HCT116 (cell line): ENCODE results near the gene KCNMB1. TPM values are rescaled to one million over a fixed set of nuclear protein-coding genes. Genes with fewer than 3 reads are reported as not detected.

Experiments
- ATAC-seq: fragments of 200-7000 bp; cut with Tn5 transposase; 2 replicates; pipeline ENCODE4 v1.9.1; 2020; ENCODE audit warnings: mild to moderate bottlenecking, moderate library complexity
- BruUV-seq: library from RNA; stranded (reverse); fragments of 400-500 nt; replicated peaks from 2 replicates; lab custom pipeline; 2021; lab: Mats Ljungman, UMichigan
- CTCF ChIA-PET: fragments of 300-600 bp; sonication (Branson Sonifier 250); formaldehyde crosslinking; loops from one replicate; lab custom pipeline; 2021; ENCODE audit warnings: antibody characterized with exemption; lab: Charles Lee
- POLR2A ChIA-PET: fragments of 300-600, 350-600 bp; sonication (Branson Sonifier 250); formaldehyde crosslinking; loops from one replicate; lab custom pipeline; 2021; ENCODE audit warnings: antibody characterized with exemption; lab: Charles Lee
- RAD21 ChIA-PET, 2 experiments: fragments of 300-600 bp; sonication (Branson Sonifier 250); formaldehyde crosslinking; loops; one replicate each; lab custom pipeline; 2023; ENCODE audit warnings: low total read pairs in 2 of 2; ENCODE audit not compliant: uncharacterized antibody in 2 of 2, unreplicated experiment in 2 of 2, low non-redundant PET in 1 of 2; lab: Charles Lee
- DNase-seq: peaks from one replicate; pipeline ENCODE4 v3.0.0-alpha.2; 2010; ENCODE audit warnings: low read depth, low spot score
- H2AFZ ChIP-seq: fragments of 200-600 bp; shearing (Covaris generic), sonication (generic); 2 replicates; pipeline ENCODE4 v1.6.1; 2017; ENCODE audit warnings: low read depth, mixed run types, mixed read lengths, antibody characterized with exemption, low read length; ENCODE audit not compliant: poor library complexity, severe bottlenecking
- H3K27ac ChIP-seq: 2 replicates; pipeline ENCODE4 v1.5.1; 2012; ENCODE audit warnings: low read depth, low read length
- H3K27me3 ChIP-seq: fragments of 200-600 bp; sonication (generic); 2 replicates; pipeline ENCODE4 v1.6.1; 2016; ENCODE audit warnings: mixed run types, low read length, mixed read lengths; ENCODE audit not compliant: insufficient read depth
- H3K36me3 ChIP-seq, 2 experiments: fragments of 200-500 bp in 1 of 2; fragments of 200-600 bp in 1 of 2; sonication (Bioruptor generic) in 1 of 2; sonication (generic) in 1 of 2; 2 replicates each; pipeline versions ENCODE4 v1.5.1 to v1.6.1; 2014 to 2016; ENCODE audit warnings: low read length in 2 of 2, inconsistent platforms in 1 of 2, mixed read lengths in 1 of 2, mixed run types in 1 of 2; ENCODE audit not compliant: insufficient read depth in 2 of 2, control insufficient read depth in 1 of 2
- H3K4me1 ChIP-seq, 2 experiments: fragments of 200-600 bp in 1 of 2; sonication (generic) in 1 of 2; 2 replicates each; pipeline versions ENCODE4 v1.5.1 to v1.6.1; 2012 to 2017; ENCODE audit warnings: low read length in 2 of 2, inconsistent platforms in 1 of 2, mild to moderate bottlenecking in 1 of 2, mixed read lengths in 1 of 2, mixed run types in 1 of 2, moderate library complexity in 1 of 2; ENCODE audit not compliant: insufficient read depth in 2 of 2, control insufficient read depth in 1 of 2
- H3K4me2 ChIP-seq: fragments of 200-600 bp; sonication (generic); 2 replicates; pipeline ENCODE4 v1.6.1; 2017; ENCODE audit warnings: mixed run types, low read length, mixed read lengths
- H3K4me3 ChIP-seq, 2 experiments: fragments of 200-600 bp in 1 of 2; sonication (generic) in 1 of 2; replicated peaks in 1 of 2; 2 replicates each; pipeline ENCODE4 v1.5.1; 2011 to 2016; ENCODE audit warnings: low read length in 2 of 2, control low read depth in 1 of 2, low read depth in 1 of 2, mild to moderate bottlenecking in 1 of 2, mixed read lengths in 1 of 2, mixed run types in 1 of 2
- H3K79me2 ChIP-seq: fragments of 200-600 bp; sonication (generic); 2 replicates; pipeline ENCODE4 v1.6.1; 2017; ENCODE audit warnings: mild to moderate bottlenecking, mixed run types, low read length, moderate library complexity, mixed read lengths; ENCODE audit not compliant: insufficient read depth
- H3K9ac ChIP-seq: fragments of 200-600 bp; sonication (generic); 2 replicates; pipeline ENCODE4 v1.6.1; 2016; ENCODE audit warnings: low read length, mixed read lengths
- H3K9me2 ChIP-seq: fragments of 200-600 bp; sonication (generic), shearing (Covaris generic); 2 replicates; pipeline ENCODE4 v1.6.1; 2017; ENCODE audit warnings: mixed run types, mild to moderate bottlenecking, moderate library complexity; ENCODE audit not compliant: insufficient read depth
- H3K9me3 ChIP-seq, 2 experiments: fragments of 200-500 bp in 1 of 2; fragments of 200-600 bp in 1 of 2; sonication (Bioruptor generic) in 1 of 2; sonication (generic) in 1 of 2; 2 replicates each; pipeline ENCODE4 v1.6.1; 2014 to 2017; ENCODE audit warnings: low read length in 2 of 2, mixed read lengths in 2 of 2, inconsistent platforms in 1 of 2, low read depth in 1 of 2, mild to moderate bottlenecking in 1 of 2, mixed run types in 1 of 2, moderate library complexity in 1 of 2; ENCODE audit not compliant: control insufficient read depth in 1 of 2, insufficient read depth in 1 of 2
- H4K20me1 ChIP-seq: fragments of 200-600 bp; sonication (generic), shearing (Covaris generic); 2 replicates; pipeline ENCODE4 v1.6.1; 2017; ENCODE audit warnings: mixed run types, mild to moderate bottlenecking, moderate library complexity; ENCODE audit not compliant: insufficient read depth
- ATF3 ChIP-seq: IDR thresholded peaks from 2 replicates; pipeline ENCODE4 v1.6.1; 2012
- CBX3 ChIP-seq: IDR thresholded peaks from 2 replicates; pipeline ENCODE4 v1.6.1; 2012; ENCODE audit warnings: low read depth
- CEBPB ChIP-seq: IDR thresholded peaks from 2 replicates; pipeline ENCODE4 v1.6.1; 2012; ENCODE audit warnings: low read depth
- CTCF ChIP-seq, 3 experiments: fragments of 200-600 bp in 1 of 3; sonication (generic) in 1 of 3; IDR thresholded peaks in 2 of 3; conservative IDR thresholded peaks in 1 of 3; 2 replicates each; pipeline ENCODE4 v1.5.1; 2012 to 2017; ENCODE audit warnings: low read depth in 2 of 3, low read length in 2 of 3, antibody characterized with exemption in 1 of 3, borderline replicate concordance in 1 of 3, control low read depth in 1 of 3, mild to moderate bottlenecking in 1 of 3, mixed read lengths in 1 of 3, mixed run types in 1 of 3, moderate library complexity in 1 of 3; ENCODE audit not compliant: insufficient read depth in 1 of 3
- EGR1 ChIP-seq: IDR thresholded peaks from 2 replicates; pipeline ENCODE4 v1.6.1; 2012; ENCODE audit warnings: low read depth
- ELF1 ChIP-seq: IDR thresholded peaks from 2 replicates; pipeline ENCODE4 v1.6.1; 2012; ENCODE audit warnings: low read depth, borderline replicate concordance
- EZH2 ChIP-seq: fragments of 200-600 bp; sonication (generic); IDR thresholded peaks from 2 replicates; pipeline ENCODE4 v1.6.1; 2017; ENCODE audit warnings: antibody characterized with exemption, mixed run types
- JUND ChIP-seq: IDR thresholded peaks from 2 replicates; pipeline ENCODE4 v1.6.1; 2012
- MAX ChIP-seq: IDR thresholded peaks from 2 replicates; pipeline ENCODE4 v1.6.1; 2012
- POLR2A ChIP-seq: IDR thresholded peaks from 2 replicates; pipeline ENCODE4 v1.7.0; 2011; ENCODE audit warnings: borderline replicate concordance; ENCODE audit not compliant: insufficient read depth, insufficient read length; ENCODE audit errors: extremely low read depth
- POLR2AphosphoS5 ChIP-seq: IDR thresholded peaks from 2 replicates; pipeline ENCODE4 v1.6.1; 2011; ENCODE audit warnings: mild to moderate bottlenecking, low read depth, low read length, moderate library complexity
- REST ChIP-seq: IDR thresholded peaks from 2 replicates; pipeline ENCODE4 v1.6.1; 2012; ENCODE audit warnings: low read depth
- SP1 ChIP-seq: IDR thresholded peaks from 2 replicates; pipeline ENCODE4 v1.6.1; 2012; ENCODE audit warnings: low read depth
- SRF ChIP-seq: IDR thresholded peaks from 2 replicates; pipeline ENCODE4 v1.6.1; 2012; ENCODE audit warnings: low read depth
- TCF7L2 ChIP-seq: IDR thresholded peaks from 2 replicates; pipeline ENCODE4 v1.7.0; 2011; ENCODE audit warnings: borderline replicate concordance, inconsistent platforms; ENCODE audit not compliant: insufficient read depth, insufficient read length; ENCODE audit errors: extremely low read depth
- YY1 ChIP-seq: IDR thresholded peaks from 2 replicates; pipeline ENCODE4 v1.6.1; 2011; ENCODE audit warnings: low read length, low read depth, moderate library complexity, mild to moderate bottlenecking; ENCODE audit not compliant: insufficient replicate concordance; ENCODE audit errors: extremely low read depth
- ZBTB33 ChIP-seq: IDR thresholded peaks from 2 replicates; pipeline ENCODE4 v1.6.1; 2011; ENCODE audit warnings: mild to moderate bottlenecking, low read length, moderate library complexity; ENCODE audit not compliant: insufficient replicate concordance; ENCODE audit errors: extremely low read depth
- ZFX ChIP-seq: fragments of 450-650 bp; IDR thresholded peaks from 2 replicates; pipeline ENCODE4 v1.6.1; 2017
- ZNF274 ChIP-seq: fragments of 200-500 bp; sonication (Bioruptor generic); IDR thresholded peaks from 2 replicates; pipeline ENCODE4 v1.6.1; 2014; ENCODE audit warnings: mild to moderate bottlenecking, low read depth, low read length, inconsistent platforms
- intact Hi-C: fragments of 100-400 bp; cut with micrococcal nuclease; formaldehyde crosslinking; loops from 2 replicates; pipeline ENCODE4 v1.10.0; 2022
- total RNA-seq: library from RNA; stranded (reverse); gene quantifications from one replicate; pipeline ENCODE4 v1.2.1, GENCODE V29; 2021; ENCODE audit not compliant: unreplicated experiment

KCNMB1 gene
- total RNA-seq, 1 experiment from 2014 or later = not detected

- Histone ChIP-seq H3K4me3 (no peak overlapping the region), H3K27ac (no peak overlapping the region), H3K36me3 (no peaks in the 10 kb centered on the region), H4K20me1 (no peaks in the 10 kb centered on the region), H3K9ac (no peak overlapping the region), H3K4me2 (no peak overlapping the region), H3K9me3 (no peaks in the 10 kb centered on the region), H3K4me1 (no peaks in the 10 kb centered on the region), H3K9me2 (no peaks in the 10 kb centered on the region), H3K27me3 (no peaks in the 10 kb centered on the region; the same call in 1 of the 2 replicates), H3K79me2 (no peaks in the 10 kb centered on the region), H2AFZ (no peak overlapping the region)
- no peak for DNase-seq
- ChIA-PET CTCF (interaction anchor here (2.2 kb wide), 1 partner anchor 8 kb away, joined by 7 read pairs; no protein-coding TSS in a partner anchor), RAD21 (no interaction called here), POLR2A (no interaction called here)
- intact Hi-C loops = no loop called here
- no TSS peak for BruUV-seq
- no peak for ATAC-seq
- no peak for TF ChIP-seq CEBPB
- TF ChIP-seq ZFX = no peak
- TF ChIP-seq YY1 = no peak
- no peak for TF ChIP-seq POLR2A
- TF ChIP-seq ZBTB33 = no peak
- no peak for TF ChIP-seq CTCF (IDR thresholded peaks at IDR 0.05 in 2 of 3, conservative IDR thresholded peaks at IDR 0.05 in 1 of 3; ENCODE audit: borderline replicate concordance in 1 of 3, insufficient read depth in 1 of 3, low read depth in 2 of 3, low read length in 2 of 3)
- no peak for TF ChIP-seq MAX
- TF ChIP-seq POLR2AphosphoS5 = no peak
- no peak for TF ChIP-seq JUND
- TF ChIP-seq EZH2 = no peak
- TF ChIP-seq SRF = no peak
- no peak for TF ChIP-seq CBX3
- TF ChIP-seq SP1 = no peak
- TF ChIP-seq TCF7L2 = no peak
- TF ChIP-seq REST = no peak
- no peak for TF ChIP-seq ELF1
- no peak for TF ChIP-seq ATF3
- no peak for TF ChIP-seq EGR1
- TF ChIP-seq ZNF274 = no peak
Observed at GRCh38 chr5:170413897-170414296, 24.7 kb upstream of the KCNMB1 start.
